GM19467 (cell line): Measurements from ENCODE around the gene LRP11.

Experiments
- ATAC-seq: cut with Tn5 transposase; IDR thresholded peaks from one replicate; pipeline ENCODE4 v1.9.1; 2021; ENCODE audit warnings: mild to moderate bottlenecking, moderate library complexity; ENCODE audit not compliant: unreplicated experiment

LRP11 gene

GRCh38 chr6:149806127-149806526 is 58.0 kb downstream of the LRP11 start:
- ATAC-seq = no peak

GRCh38 chr6:149783551-149783950 is 80.6 kb downstream of the LRP11 start:
- no peak for ATAC-seq

DNA sequence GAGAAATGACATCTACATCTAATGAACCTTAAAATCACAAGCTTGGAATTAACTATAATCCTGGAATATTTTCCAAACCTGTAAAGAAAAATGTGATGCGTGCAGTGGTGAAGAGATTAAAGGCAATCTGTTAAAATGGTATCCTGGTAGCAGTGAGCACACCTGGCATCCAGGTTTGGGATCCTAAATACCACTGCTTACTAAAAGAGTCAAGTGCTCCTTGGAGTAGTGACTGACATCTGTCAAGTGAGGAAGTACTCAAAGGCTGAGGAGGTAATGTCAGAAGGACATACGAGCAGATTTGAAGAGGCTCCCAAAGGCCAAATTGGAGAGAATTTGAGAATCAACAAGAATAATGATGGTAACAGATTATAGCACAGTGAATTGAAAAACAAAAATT is 81.8 kb downstream of the LRP11 start:
- no peak for ATAC-seq

DNA sequence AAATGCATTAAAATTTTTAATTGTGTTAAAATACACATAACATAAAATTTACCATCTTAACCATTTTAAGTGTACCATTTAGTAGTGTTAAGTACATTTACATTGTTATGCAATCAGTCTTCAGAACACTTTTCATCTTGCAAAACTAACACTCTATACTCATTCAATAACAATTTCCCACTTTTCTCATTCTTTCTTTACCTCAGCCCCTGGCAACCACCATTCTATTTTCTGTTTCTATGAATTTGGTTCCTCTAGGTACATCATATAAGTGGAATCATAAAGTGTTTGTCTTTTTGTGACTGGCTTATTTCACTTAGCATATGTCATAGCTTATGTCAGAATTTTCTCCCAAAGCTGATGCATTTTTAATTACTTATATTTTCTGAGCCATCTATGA is 82.4 kb downstream of the LRP11 start:
- no peak for ATAC-seq

DNA sequence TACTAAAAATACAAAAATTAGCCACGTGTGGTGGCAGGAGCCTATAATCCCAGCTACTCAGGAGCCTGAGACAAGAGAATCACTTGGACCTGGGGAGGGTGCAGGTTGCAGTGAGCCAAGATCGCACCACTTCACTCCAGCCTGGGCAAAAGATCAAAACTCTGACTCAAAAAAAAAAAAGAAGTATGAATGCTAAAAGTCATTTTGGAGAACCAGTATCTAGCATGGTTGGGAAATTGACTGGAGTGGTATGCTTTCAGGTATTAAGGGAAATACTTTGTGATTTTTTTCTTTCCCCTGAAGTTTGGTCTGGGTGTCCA is 84.6 kb downstream of the LRP11 start:
- no peak for ATAC-seq

- ATAC-seq = no peak
These were observed 86.5 kb downstream of the LRP11 start for GRCh38 chr6:149777624-149778023.

- ATAC-seq = no peak
These were observed 92.2 kb downstream of the LRP11 start for GRCh38 chr6:149771925-149772324.

DNA sequence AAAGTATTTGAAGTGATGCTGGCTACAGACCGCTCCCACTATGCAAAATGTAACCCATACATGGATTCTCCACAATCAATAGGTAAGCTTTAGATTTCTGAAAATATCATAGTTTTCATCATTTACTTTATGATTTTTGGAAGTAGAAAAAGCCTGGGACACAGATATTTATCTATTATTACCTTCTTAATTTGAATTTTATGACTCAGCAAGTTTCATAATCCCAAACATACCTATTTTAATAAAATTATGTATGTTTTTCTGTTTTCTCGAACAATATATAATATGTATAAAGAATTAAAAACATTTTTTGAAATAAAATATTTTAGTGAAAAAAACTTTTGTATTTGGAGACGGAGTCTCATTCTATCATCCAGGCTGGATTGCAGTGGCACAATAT is 93.0 kb downstream of the LRP11 start:
- no peak for ATAC-seq

DNA sequence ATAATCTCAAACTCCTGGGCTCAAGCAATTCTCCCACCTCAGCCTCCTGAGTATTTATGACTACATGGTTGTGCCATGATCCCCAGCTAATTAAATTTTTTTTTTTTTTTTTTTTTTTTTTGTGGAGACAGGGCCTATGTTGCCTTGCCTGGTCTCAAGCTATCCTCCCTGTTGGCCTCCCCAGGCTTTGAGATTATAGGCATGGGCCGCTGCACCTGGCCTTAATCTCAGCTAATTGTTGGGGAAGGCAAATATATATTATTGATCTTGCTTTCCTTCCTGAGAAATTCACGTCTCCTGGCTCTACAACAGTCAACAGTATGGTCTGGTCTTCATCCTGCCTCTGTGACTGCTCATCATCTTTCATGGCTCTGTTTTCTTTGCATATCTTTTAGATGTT is 94.5 kb downstream of the LRP11 start:
- ATAC-seq = no peak
